H1 (cell line): ENCODE results near the gene UTP15. TPM values are rescaled to one million over a fixed set of nuclear protein-coding genes. Genes with fewer than 3 reads are reported as not detected.

Experiments
- CHD1 ChIP-seq: IDR thresholded peaks from 2 replicates; pipeline ENCODE4 v1.6.1; 2012; ENCODE audit warnings: low read depth, low read length, improper control_type of control experiment
- GABPA ChIP-seq: IDR thresholded peaks from 2 replicates; pipeline ENCODE4 v1.6.1; 2011; ENCODE audit warnings: mild to moderate bottlenecking, low read length, moderate library complexity, borderline replicate concordance; ENCODE audit not compliant: insufficient read depth
- RFX5 ChIP-seq: IDR thresholded peaks from 2 replicates; pipeline ENCODE4 v1.6.1; 2011; ENCODE audit warnings: low read depth, low read length, improper control_type of control experiment, borderline replicate concordance
- RNF2 ChIP-seq: fragments of 200-900, 300-1000 bp; sonication (generic); IDR thresholded peaks from 2 replicates; pipeline ENCODE4 v1.7.1; 2016; ENCODE audit warnings: borderline replicate concordance, low read depth, mild to moderate bottlenecking, antibody characterized with exemption, low read length; ENCODE audit not compliant: poor library complexity, severe bottlenecking; ENCODE audit errors: missing control alignments
- SAP30 ChIP-seq: fragments of 300-600 bp; sonication (generic); IDR thresholded peaks from 2 replicates; pipeline ENCODE4 v1.7.1; 2012; ENCODE audit warnings: low read length, moderate library complexity, mild to moderate bottlenecking, inconsistent platforms; ENCODE audit not compliant: insufficient read depth, insufficient replicate concordance
- TAF7 ChIP-seq: optimal IDR thresholded peaks from 2 replicates; pipeline ENCODE3; 2011; ENCODE audit warnings: low read depth, mild to moderate bottlenecking, inconsistent platforms, low read length, moderate library complexity, borderline replicate concordance
- ZNF274 ChIP-seq: IDR thresholded peaks from 2 replicates; pipeline ENCODE4 v1.7.0; 2012; ENCODE audit warnings: low read length, borderline replicate concordance; ENCODE audit errors: extremely low read depth
- polyA plus RNA-seq, 7 experiments: library from polyadenylated mRNA; depleted of rRNA in 3 of 7; stranded (reverse) in 5 of 7; unstranded in 2 of 7; fragments of >200 nt in 5 of 7; fragments of 200-250 nt in 2 of 7; gene quantifications; 1 replicate in 5 of 7; 2 replicates in 1 of 7; 4 replicates in 1 of 7; pipeline versions ENCODE4 v1.2.1 to v1.2.3, GENCODE V29; 2011 to 2013; ENCODE audit warnings: missing spikeins in 2 of 7, mixed read lengths in 2 of 7
- total RNA-seq: library from RNA; stranded (reverse); fragmentation: NEBNext Ultra II Directional; extraction: Animal tissue kit (Norgen Biotek cat#: 25700); gene quantifications from 2 replicates; pipeline ENCODE4 v1.2.1, GENCODE V29; 2021

The UTP15 gene
- total and polyA plus RNA-seq, 2 of the 8 experiments (the other 6 are each of a cell fraction or from before 2014, with no cell fraction given): 14.3 to 33.6 TPM

DNA sequence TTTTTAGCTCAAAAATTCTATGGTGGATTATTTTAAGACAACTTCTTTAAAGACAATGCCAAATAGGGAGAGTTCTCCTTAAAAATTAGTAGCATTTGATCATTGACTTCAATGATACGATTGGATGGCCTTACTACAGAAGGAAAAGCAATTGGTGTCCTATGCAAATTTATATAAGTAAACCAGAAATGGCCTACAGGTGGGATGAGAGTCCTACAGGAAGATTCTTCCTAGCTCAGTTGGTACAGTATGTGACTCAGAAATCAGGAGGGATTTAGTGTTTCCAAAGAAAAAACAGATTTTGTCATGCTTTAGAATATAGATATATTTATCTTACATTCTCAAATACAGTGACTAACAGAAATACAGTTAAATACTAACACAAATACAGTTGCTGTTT lies 6.6 kb upstream of the UTP15 start (continued):
- TF ChIP-seq RNF2 (no peak), TAF7 (no peak), RFX5 (no peak), ZNF274 (no peak), GABPA (no peak), CHD1 (no peak), SAP30 (no peak)
